GM19193 (cell line): ENCODE results near the gene KLHL35.

Experiments
- POLR2A ChIP-seq: IDR thresholded peaks from 4 replicates; pipeline ENCODE4 v1.6.1; 2011; ENCODE audit not compliant: insufficient read depth, insufficient read length; ENCODE audit errors: extremely low read depth

The KLHL35 gene

DNA sequence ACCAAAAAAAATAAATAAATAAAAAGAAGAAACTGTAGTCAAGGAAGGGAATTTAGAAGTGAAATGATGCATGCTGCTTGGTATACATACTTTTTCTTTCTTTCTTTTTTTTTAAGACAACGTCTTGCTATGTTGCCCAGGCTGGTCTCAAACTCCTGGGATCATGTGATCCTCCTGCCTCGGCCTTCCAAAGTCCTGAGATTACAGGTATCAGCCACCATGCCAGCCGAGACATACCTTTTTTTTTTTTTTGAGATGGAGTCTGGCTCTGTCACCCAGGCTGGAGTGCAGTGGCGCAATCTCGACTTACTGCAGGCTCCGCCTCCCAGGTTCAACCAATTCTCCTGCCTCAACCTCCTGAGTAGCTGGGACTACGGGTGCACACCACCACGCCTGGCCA lies 59.8 kb downstream of the KLHL35 start:
- no peak for TF ChIP-seq POLR2A
